HG03280 (cell line): ENCODE data around the gene ACKR3.

Experiments
- ATAC-seq: cut with Tn5 transposase; IDR thresholded peaks from one replicate; pipeline ENCODE4 v1.9.1; 2021; ENCODE audit warnings: mild to moderate bottlenecking, moderate library complexity; ENCODE audit not compliant: unreplicated experiment

ACKR3 gene

GRCh38 chr2:236582968-236583367 lies 13.3 kb downstream of the ACKR3 start:
- no peak for ATAC-seq

- ATAC-seq = no peak
Observed at GRCh38 chr2:236583621-236584203, 14.1 kb downstream of the ACKR3 start.

- ATAC-seq = no peak
Observed at GRCh38 chr2:236584521-236585384, 15.1 kb downstream of the ACKR3 start.

- ATAC-seq = no peak
Observed at GRCh38 chr2:236585966-236586365, 16.3 kb downstream of the ACKR3 start.

- ATAC-seq = no peak
Observed at GRCh38 chr2:236587861-236588815, 18.5 kb downstream of the ACKR3 start.

GRCh38 chr2:236588932-236589592 lies 19.4 kb downstream of the ACKR3 start:
- ATAC-seq = no peak

GRCh38 chr2:236590846-236591245 lies 21.2 kb downstream of the ACKR3 start:
- no peak for ATAC-seq

- ATAC-seq = no peak
Observed at GRCh38 chr2:236592821-236593220, 23.2 kb downstream of the ACKR3 start.

- no peak for ATAC-seq
Observed at GRCh38 chr2:236593531-236593930, 23.9 kb downstream of the ACKR3 start.

GRCh38 chr2:236593956-236594355 lies 24.3 kb downstream of the ACKR3 start:
- no peak for ATAC-seq

GRCh38 chr2:236597629-236598028 lies 28.0 kb downstream of the ACKR3 start:
- no peak for ATAC-seq

- ATAC-seq = no peak
Observed at GRCh38 chr2:236599059-236599458, 29.4 kb downstream of the ACKR3 start.

GRCh38 chr2:236600158-236600557 lies 30.5 kb downstream of the ACKR3 start:
- no peak for ATAC-seq

- no peak for ATAC-seq
Observed at GRCh38 chr2:236600892-236601291, 31.3 kb downstream of the ACKR3 start.

GRCh38 chr2:236601316-236602202 lies 31.9 kb downstream of the ACKR3 start:
- no peak for ATAC-seq

GRCh38 chr2:236602678-236603077 lies 33.1 kb downstream of the ACKR3 start:
- ATAC-seq = no peak

GRCh38 chr2:236603361-236604015 lies 33.9 kb downstream of the ACKR3 start:
- no peak for ATAC-seq

- no peak for ATAC-seq
Observed at GRCh38 chr2:236604575-236605344, 35.1 kb downstream of the ACKR3 start.

- no peak for ATAC-seq
Observed at GRCh38 chr2:236605345-236605734, 35.7 kb downstream of the ACKR3 start.
